GM12892 (cell line): ENCODE data around the gene RHOH.

Experiments used
- DNase-seq: peaks from one replicate; pipeline ENCODE4 v3.0.0; 2011; ENCODE audit not compliant: insufficient read length
- FAIRE-seq: peaks from 2 replicates; lab custom pipeline; 2011; peaks lifted over from hg19 to GRCh38; lab: Jason Lieb, UNC
- POLR2A ChIP-seq: IDR thresholded peaks from 2 replicates; pipeline ENCODE4 v1.6.1; 2011; ENCODE audit warnings: low read depth, low read length, control low read depth
- POLR2AphosphoS5 ChIP-seq: IDR thresholded peaks from 2 replicates; pipeline ENCODE4 v1.6.1; 2011; ENCODE audit warnings: low read depth, low read length, control low read depth
- TAF1 ChIP-seq: IDR thresholded peaks from 2 replicates; pipeline ENCODE4 v1.6.1; 2011; ENCODE audit warnings: low read depth, mild to moderate bottlenecking, control low read depth, low read length, borderline replicate concordance

The RHOH gene

DNA sequence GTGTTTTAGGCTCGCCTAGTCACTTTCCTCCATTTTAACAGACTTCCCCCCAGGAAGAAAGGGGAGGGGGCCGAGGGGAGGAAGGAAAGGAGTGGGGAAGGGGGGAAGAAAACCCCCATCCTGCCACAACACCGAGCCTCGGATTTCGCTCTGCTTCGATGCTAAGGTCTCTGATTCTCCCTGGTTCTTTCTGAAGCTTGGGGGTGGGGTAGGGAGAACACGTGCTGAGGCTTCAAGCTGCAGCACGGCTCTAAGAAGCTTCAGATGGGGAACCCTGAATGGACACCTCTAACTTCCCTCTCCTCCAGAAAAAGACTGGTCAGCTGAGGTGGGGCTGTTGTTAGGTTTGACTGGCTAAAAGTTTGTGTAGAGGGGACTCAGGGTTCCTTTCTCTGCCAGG is 61.8 kb downstream of the RHOH start:
- DNase-seq = no peak
- no peak for TF ChIP-seq POLR2A
- TF ChIP-seq POLR2AphosphoS5 = no peak
- TF ChIP-seq TAF1 = no peak
- no peak for FAIRE-seq

DNA sequence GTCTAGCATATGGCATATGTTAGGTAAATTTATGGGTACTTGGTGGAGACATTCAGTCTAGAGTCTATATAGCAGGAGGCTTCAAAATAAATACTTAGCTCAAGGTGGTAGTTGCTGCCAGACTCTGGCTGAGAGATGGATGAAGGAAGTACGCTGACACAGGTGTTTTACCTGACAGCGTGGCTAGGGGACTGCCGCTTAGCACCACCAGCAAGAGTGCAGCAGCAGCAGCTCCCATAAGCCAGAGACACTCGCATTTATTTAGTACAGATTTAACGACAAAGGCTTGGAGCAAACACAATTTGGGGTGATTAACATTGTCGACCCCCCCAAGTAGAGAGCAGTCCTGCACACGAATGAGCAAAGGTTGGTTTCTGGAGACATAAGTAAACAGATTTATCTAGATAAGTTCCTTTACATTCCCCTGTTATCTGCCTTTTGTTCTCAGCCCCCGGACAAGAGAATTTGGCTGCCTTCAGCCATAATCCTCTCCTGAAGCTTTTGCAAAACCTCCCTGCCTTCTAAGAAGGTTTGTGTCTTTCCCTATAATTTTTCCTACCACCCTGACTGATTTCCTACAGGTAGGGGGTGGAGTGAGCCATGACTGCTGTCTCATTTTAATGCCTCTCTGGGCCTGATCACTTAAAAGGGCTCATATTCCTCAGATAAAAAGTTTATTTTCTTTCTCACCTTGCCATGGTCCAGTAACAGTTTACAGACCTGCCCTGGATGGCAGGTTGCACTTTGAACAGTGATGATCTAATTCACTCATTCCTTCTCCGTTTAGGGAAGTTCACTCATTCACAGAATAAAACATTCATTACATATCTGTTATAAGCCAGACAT is 64.6 kb downstream of the RHOH start:
- FAIRE-seq (no peak), DNase-seq (no peak)
- TF ChIP-seq POLR2A = no peak

DNA sequence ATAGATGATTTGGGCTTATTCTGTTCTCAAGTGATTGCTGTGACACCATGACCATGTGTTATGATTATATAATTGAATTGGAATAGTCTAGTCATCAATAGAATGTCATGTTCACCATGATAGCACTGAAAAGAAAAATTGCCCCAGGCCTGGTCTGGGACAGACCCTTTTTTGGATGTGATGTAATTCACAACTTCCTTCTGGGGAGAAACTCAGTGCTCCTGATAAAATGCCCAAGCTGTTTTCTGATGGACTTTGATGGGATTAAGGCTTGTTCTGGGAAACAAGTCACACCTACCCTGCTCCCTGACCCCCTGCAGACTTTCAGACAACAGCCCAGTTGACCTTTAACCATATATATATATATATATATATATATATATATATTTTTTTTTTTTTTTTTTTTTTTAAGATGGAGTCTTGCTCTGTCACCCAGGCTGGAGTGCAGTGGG is 65.3 kb downstream of the RHOH start:
- FAIRE-seq (no peak), DNase-seq (no peak)
- no peak for TF ChIP-seq TAF1
- no peak for TF ChIP-seq POLR2AphosphoS5
- TF ChIP-seq POLR2A = no peak

DNA sequence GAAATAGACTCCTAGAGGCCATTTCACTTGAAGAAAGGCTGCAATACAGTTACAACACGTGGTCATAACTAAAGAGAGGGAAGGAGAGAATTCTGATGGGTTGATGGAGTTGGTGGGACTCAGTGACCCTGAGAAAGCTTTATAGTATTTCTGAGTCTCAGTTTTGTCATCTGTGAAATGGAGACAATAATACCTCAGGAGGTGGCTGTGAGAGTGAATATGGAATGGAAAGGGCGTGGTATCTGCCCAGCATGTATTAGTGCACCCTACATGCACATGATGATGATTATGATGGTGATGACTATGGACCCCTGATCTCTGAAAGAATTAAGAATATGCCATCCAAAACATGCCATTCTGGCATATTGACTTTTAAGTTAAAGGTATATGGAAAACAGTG is 66.0 kb downstream of the RHOH start:
- DNase-seq (no peak), FAIRE-seq (no peak)
- TF ChIP-seq POLR2AphosphoS5 (no peak), POLR2A (no peak), TAF1 (no peak)

DNA sequence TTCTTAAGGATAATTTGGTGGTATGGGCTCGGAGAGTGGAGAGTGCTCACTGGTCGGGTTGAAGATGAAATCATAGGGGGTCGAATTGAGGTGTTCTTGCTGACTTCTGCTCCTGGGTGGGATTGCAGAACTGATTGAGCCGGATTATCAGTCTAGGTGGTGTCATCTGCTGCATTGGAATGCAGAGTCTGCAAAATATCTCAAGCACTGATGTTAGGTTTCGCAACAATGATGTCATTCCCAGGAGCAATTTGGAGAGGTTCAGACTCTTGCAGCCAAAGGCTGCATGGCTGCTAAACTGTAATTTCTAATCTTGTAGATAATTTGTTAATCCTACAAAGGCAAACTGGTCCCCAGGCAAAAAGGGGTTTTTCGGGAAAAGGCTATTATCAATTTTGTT is 67.7 kb downstream of the RHOH start:
- TF ChIP-seq POLR2AphosphoS5 = no peak
- TF ChIP-seq POLR2A = no peak
- TF ChIP-seq TAF1 = no peak
- FAIRE-seq (no peak), DNase-seq (no peak)

DNA sequence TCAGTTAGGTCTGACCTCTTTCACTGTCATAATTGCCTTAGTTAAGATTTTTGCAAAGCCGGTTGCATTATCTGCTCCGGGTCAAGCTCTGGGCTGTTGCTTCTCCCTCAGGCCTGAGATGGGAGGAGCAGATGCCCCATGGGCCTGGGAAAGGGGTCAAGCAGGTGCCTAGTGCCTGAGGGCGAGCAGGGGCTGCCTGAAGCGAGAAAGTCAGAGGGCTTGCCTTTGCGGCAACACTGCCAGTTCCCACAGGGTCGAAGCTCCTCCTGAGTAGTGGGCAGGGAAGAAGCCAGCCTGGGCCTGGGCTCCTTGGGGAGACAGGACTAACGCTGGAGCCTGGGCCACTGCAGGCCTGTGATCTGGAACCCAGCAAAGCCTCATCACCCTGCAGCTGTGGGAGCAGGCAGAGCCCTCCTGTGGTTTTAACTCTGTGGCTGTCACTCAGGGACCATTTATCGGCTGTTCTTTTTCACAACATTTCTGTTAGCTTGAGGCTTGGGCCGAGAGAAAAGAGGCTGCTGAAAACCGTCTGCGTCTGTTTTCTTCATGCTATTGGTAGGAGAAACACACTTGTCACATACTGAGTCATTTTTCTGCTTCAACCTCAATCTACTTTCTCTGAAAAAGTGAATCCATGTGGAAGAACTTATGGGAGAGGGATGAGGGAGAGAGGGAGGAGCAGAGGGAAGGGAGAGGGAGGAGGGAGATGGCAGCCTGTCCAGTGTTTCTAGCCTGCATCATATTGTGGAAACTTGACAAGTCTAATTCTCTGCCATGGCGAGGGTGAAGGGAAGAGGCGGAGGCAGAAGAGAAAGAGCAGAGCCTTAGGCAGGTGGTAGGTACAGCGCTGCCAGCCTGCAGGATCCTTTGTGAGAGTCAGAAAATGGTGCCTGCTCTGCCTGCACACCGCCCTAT is 68.4 kb downstream of the RHOH start:
- TF ChIP-seq POLR2AphosphoS5 (no peak), TAF1 (no peak), POLR2A (no peak)
- no peak for FAIRE-seq
- no peak for DNase-seq

DNA sequence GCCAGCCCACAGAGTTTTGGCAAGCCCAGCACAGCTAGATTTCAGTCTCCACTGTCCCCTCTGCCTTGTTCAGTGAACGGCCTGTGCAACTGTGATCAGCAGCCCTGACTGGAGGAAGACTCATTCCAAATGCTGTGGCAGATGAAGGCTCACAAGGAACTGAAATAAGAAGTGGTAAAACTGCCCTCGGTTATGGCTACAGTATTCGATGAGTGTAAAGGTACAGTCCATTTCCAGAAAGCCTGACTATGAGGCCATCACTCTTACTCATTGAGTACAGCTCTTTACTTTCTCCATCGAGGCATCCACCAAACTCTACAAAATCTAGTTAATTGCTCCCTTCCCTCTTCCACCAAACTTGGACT is 69.1 kb downstream of the RHOH start:
- no peak for TF ChIP-seq POLR2AphosphoS5
- DNase-seq = no peak
- no peak for FAIRE-seq

DNA sequence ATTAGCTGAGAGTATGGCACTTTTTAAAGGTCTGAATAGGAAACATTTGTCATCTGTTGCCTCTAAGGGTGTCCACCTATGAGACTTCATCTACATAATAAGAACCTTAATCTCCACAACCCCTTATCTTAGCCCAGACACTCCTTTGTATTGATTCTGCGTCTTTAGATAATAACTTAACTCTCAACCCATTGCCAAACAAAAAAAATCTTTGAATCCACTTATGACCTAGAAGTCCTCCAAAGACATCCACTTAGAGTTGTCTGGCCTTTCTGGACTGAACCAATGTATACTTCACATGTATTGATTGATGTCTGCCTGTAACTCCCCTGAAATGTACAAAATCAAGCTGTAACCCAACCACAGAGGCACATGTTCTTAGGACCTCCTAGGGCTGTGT is 72.3 kb downstream of the RHOH start:
- no peak for FAIRE-seq
- DNase-seq = no peak
- TF ChIP-seq POLR2A = no peak
- TF ChIP-seq POLR2AphosphoS5 = no peak
- no peak for TF ChIP-seq TAF1

DNA sequence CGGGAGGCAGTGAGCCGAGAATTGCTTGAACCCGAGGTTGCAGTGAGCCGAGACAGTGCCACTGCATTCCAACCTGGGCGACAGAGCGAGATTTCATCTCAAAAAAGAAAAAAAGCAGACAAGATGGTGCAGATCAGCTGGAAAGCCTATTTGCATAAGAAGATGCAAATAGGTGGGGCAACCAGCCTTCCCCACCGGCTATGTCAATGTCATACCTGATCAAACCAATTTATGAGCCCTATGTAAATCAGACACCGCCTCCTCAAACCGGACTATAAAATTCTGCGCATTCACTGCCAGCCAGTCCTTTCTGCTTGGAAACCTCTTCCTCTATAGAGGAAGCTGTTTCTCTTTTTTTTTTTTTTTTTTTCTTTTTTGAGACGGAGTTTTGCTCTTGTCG is 73.8 kb downstream of the RHOH start:
- FAIRE-seq = no peak
- TF ChIP-seq POLR2A (no peak), TAF1 (no peak), POLR2AphosphoS5 (no peak)
- no peak for DNase-seq

DNA sequence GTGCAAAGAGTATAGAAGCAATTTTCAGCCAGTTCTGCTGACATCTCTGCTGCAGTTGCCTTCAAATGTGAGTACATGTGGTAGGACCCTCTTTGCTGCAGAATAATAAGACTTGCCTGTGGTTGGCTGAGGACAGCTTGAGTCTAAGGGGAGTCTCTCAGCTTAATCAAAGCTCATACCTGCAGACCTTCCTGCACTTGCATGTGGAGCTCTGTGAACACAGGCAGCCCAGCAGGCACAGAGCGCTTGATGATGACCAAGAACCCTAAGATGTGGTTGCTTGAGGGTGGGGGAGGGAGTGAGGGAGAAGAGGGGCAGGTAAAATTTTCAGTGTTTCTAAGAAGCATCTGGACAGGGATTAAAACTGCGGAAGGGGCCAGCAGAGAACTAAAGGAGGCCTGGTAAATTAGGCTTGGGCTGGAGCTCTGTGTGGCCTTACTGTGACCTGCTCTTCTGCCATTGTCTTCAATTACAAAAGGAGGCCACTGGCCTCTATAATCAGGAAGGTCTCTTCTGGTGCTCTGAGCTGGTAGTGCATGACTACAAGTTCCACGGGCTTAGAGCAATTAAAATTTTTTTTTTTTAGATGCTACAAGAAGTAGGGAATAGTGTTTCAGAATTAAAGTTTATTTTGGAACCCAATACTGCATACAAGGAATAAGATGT is 78.4 kb downstream of the RHOH start:
- TF ChIP-seq POLR2A (no peak), TAF1 (no peak), POLR2AphosphoS5 (no peak)
- FAIRE-seq (no peak), DNase-seq (no peak)

DNA sequence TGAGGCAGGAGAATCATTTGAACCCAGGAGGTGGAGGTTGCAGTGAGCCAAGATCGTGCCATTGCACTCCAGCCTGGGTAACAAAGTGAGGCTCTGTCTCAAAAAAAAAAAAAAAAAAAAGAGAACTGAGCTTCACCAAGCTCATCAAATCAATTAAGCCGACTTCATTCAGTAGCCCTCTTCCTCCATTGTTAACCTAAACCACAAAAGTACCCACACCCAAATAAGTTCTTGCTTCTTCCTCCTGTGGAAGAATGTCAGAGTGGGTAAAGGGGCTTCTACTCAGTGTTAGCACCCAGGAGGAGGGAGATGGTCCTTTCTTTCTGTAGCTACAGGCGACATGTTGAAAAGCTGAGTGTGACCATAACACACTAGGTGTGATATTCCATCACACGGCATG is 79.7 kb downstream of the RHOH start:
- FAIRE-seq (no peak), DNase-seq (no peak)
- TF ChIP-seq TAF1 (no peak), POLR2AphosphoS5 (no peak), POLR2A (no peak)
